HG02678 (cell line): ENCODE measurements around the gene VPS13C.

Experiments used
- ATAC-seq: cut with Tn5 transposase; IDR thresholded peaks from one replicate; pipeline ENCODE4 v1.9.1; 2021; ENCODE audit warnings: mild to moderate bottlenecking, moderate library complexity; ENCODE audit not compliant: unreplicated experiment

Gene VPS13C, protein sequence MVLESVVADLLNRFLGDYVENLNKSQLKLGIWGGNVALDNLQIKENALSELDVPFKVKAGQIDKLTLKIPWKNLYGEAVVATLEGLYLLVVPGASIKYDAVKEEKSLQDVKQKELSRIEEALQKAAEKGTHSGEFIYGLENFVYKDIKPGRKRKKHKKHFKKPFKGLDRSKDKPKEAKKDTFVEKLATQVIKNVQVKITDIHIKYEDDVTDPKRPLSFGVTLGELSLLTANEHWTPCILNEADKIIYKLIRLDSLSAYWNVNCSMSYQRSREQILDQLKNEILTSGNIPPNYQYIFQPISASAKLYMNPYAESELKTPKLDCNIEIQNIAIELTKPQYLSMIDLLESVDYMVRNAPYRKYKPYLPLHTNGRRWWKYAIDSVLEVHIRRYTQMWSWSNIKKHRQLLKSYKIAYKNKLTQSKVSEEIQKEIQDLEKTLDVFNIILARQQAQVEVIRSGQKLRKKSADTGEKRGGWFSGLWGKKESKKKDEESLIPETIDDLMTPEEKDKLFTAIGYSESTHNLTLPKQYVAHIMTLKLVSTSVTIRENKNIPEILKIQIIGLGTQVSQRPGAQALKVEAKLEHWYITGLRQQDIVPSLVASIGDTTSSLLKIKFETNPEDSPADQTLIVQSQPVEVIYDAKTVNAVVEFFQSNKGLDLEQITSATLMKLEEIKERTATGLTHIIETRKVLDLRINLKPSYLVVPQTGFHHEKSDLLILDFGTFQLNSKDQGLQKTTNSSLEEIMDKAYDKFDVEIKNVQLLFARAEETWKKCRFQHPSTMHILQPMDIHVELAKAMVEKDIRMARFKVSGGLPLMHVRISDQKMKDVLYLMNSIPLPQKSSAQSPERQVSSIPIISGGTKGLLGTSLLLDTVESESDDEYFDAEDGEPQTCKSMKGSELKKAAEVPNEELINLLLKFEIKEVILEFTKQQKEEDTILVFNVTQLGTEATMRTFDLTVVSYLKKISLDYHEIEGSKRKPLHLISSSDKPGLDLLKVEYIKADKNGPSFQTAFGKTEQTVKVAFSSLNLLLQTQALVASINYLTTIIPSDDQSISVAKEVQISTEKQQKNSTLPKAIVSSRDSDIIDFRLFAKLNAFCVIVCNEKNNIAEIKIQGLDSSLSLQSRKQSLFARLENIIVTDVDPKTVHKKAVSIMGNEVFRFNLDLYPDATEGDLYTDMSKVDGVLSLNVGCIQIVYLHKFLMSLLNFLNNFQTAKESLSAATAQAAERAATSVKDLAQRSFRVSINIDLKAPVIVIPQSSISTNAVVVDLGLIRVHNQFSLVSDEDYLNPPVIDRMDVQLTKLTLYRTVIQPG (N-terminal part only)

DNA sequence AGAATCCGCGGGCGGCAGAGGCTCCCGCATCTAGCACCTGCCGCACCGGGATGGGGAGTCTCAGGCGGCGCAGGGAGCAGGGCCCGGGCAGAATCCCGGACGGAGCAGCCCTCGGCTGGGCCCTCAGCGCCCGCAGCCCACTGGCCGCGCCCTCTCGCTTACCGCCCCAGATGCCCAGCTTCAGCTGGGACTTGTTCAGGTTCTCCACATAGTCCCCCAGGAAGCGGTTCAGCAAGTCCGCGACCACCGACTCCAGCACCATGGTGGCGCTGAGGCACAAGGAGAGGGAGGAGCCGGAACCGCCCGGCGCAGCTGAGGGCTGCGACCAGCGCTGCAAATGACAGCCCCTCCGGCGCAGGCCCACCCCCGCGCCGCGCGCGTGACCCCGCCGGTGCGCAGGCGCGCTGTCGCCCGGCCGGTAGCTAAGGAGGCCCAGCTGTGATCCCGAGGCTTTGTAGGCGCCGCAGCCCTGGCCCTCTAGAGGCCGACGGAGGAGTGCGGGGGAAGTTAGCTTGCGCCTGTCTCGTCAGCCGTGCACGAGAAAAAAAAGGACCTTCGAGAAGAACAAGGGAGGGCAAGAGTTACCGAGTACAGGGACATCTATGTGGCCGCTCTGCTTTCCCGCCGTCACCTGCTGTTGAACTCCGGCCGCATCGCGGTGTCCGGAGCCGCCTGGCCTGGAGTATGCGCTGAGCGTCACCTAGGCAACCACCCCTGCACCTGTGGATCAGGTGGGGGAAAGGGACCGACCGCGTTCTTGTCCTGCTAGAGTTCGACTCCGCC lies at the start of gene VPS13C:
VPS13C (minus strand) TSS at position 335 of the 783 bp plus-strand sequence; CDS start at position 262, 73 bp downstream.
- peak; percentile 89 for ATAC-seq

DNA sequence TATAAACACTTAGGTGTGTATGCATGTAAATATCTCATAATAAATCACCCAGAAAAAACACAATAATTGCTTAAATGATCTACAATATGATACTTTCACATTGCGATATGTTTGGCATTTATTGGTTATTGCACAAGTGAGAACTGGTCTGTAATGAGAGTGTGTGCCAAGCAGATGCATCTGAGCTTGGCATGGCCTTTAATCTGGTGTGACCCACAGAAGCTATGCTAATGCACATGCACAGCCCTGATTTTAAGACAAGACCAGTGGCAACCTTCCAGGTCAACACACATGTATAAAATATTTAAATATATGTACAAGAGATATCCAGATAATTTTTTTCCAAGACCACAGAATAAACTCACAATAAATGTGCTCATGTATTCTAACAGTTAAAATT lies 49.2 kb upstream of the VPS13C start:
- ATAC-seq = no peak

DNA sequence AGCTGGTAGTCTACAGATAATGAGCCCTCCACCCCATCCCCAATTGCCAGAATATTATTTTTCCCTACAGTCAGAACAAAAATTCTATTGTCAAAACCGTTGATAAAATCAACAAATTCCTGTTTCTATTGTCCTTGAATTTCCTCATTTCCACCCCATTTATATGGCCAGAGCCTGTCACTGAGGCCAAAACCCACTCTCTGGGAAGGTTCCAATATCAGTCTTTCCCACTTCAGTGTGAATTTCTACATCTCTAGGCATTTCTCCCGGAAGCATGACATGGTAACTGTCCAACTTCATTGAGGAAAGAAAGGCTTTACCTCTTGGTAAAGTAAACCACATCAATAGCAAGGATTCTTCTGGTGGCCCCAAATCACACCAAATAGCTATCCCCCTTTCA lies 48.2 kb upstream of the VPS13C start:
- ATAC-seq = no peak

DNA sequence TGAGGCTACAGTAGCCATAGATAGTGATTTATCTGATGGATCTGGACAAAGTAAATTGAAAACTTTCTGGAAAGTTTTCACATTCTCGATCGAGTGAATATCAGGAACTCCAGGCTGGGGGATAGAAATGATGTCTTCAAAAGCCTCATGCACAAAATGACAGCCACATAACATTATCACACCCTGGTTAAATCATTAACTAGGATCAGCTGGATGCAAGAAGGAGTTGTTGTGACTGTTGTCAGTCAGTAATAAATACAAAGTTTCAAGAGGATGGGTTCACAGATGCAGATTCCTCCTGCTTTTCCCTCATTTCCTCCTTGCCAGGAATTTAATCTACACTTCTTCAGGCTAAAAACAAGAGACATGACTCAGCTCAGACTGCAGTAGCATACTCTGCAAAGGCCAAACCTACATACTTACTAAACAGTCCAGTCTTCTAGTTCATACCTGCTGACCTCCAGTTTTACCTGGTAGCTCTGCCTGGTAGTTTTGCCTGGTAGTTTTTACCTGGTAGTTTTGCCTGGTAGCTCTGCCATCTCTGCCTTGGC lies 47.4 kb upstream of the VPS13C start:
- no peak for ATAC-seq

DNA sequence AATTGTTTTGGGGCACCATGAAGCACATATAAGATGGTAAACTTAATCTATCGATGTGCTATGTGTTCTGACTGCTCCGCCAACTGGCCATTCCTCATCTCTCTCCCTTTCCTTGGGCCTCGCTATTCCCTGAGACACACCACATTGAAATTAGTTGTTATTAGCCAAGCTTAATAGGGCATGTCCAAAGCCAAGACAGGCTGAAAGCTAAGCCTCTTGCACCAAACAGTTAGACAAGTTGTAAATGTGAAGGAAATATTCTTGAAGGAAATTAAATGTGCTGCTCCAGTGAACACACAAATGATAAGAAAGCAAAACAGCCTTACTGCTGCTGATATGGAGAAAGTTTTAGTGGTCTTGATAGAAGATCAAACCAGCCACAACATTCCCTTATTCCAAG lies 45.8 kb upstream of the VPS13C start:
- ATAC-seq = no peak

DNA sequence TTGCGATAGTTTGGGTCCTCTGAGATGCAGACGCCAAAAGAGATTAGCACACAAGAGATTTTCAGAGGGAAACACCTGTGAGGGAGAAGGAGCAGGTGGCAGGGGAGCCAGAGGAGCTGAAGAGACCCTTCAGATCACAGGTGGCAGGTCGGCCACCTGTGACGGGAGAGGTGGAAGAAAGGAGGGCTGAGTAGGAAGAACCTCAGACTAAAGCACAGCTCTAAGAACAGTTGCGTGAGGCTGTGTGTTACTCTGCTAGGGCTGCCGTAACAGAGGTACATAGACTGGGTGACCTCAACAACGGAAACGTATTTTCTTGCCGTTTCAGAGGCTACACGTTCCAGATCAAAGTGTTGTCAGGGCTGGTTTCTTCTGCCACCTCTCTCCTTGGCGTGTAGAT lies 45.0 kb upstream of the VPS13C start:
- no peak for ATAC-seq

DNA sequence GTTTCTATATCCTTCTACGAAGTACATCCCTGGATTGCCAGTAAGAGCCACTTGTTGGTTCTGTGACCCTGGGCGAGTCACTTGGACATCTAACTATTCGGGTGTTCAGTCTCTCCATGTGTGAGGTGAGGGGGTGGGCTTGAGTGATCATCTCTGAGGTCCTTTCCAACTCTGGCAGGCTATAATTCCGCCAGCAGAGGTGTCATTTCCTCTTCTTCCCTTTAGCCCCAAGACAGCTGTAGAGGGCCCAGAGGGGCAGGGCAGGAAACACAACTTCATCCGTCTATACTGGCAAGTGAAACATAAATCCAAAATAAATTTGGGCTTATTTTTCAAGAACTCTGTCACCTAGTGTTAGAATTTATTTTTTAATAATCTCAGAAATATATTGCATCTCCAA lies 44.6 kb upstream of the VPS13C start:
- no peak for ATAC-seq

DNA sequence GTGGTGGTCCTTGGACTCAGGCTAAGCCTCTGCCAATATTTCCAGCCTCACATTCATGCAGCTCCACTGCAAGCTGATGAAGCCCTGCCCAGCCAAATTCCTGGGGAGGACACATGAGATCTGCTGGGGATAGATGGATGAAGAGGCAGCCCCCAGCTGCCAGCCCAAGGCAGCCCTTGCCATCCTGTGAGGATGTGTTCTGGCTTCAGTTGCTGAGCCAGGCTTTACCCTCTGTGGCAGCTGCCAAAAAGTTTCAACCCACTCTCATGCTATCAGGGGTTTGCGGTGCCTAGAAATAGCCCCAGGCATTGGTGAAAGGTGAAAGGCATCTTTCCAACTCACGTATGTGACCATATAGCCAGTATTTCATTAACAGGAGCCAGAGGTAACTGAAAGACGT lies 44.2 kb upstream of the VPS13C start:
- no peak for ATAC-seq

DNA sequence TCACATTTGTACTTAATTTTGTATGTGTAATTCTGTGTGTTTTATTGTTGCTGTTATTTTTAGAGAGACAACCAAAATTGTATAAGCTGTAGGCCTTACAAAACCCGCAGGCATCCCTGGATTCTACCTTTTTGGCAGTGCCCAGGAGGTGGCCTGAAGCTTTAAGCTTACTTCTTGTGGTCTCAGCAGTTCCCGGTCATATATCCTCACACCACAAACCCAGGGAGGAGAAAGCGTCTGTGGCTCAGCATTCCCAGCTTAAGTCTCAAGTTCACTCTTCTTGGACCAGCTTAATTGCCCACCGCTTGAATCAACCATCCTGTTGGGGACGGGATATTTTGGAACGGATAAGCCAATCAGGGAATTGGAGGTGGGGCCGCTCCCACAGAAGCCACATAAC lies 43.2 kb upstream of the VPS13C start:
- ATAC-seq = no peak

DNA sequence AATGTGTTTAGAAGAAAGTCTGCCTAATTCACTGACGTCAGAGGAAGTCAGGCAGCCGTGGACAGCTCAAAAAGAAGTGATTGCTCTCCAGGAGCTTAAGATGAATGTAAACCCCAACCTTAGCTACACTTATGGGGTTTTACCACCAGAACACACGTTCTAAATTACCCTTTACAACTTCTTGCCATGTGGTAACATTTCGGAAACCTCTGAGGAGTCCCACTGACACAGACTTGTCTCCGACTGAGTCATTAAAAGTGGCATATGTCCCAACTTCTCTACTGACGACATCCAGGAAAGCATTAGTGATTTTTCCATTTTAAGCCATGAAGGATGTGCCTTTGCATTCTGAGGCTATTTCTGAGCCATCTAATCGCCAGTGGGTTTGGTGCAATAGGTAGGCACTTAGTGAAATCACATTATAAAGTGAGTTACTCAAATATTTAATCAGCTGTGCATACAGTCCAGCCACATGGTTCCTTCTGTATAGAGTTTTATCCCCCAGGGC lies 38.9 kb upstream of the VPS13C start:
- no peak for ATAC-seq

DNA sequence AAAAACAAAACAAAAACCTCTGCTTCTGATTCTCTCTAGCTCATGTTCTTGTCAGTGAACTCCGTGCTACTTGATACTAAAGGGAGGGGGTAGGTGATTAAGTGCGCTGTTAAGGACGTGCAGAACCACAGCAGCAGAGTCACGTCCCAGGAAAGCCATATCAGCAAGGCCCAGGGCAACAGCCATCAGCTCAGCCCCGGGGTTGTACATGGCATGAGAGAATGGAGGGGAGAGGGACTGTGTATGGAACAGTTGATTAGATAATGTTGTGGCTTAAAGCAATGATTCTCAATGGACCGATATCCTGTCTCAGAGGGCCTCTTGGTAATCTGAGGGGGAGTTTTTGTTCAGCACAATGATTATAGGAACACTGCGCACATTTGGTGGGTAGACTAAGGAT lies 34.1 kb upstream of the VPS13C start:
- no peak for ATAC-seq

DNA sequence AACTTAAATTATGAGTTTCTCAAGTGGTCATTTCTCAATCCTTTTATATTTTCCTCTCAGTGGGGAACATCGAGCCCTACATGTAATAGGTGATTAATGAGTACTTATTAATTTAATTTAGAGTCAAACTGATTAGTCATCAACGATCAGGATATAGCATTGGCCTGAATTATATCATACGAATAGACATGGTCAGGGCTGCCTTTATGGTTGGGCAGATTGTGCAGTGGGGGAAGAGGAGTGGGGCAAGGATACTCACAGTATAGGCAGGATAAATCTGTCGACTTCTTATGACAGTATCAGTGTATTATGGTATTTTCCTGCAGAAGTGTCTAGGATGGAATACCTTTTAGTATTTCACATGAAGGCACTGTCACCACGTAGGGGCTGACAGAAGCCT lies 33.6 kb upstream of the VPS13C start:
- no peak for ATAC-seq

DNA sequence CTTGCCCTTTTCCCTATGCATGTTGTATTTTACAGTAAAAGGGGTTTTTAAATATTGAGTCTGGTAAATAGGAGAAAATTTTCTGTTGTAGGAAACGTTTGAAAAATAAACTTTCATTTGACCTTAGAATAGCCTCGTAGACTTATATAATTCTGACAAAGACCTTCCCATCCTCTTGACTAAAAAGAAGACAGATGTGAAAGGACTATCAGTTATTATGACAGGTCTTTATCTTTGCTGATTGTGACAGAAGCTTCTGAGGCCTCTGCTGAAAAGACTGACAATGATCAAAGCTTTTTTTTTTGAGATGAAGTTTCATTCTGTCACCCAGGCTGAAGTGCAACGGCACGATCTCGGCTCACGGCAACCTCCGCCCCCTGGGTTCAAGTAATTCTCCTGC lies 30.7 kb upstream of the VPS13C start:
- ATAC-seq = no peak

DNA sequence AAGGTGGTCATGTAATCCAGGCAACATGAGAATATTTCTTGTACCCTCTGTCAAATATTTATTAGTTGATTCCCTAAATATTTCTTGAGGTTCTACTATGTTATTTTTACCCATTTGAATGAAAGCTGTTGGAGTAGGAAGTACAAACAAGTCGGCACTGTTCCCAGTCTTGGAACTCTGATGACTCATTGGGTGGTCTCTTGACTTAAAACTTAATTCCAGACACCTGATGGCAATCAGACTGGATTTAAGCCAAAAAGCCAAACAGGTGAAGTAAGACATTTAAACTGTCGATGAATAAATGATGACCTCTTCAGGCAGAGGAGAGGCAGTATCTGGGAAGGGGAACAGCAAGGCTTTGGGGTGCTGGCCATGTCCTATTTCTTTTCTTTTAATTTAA lies 29.4 kb upstream of the VPS13C start:
- no peak for ATAC-seq

DNA sequence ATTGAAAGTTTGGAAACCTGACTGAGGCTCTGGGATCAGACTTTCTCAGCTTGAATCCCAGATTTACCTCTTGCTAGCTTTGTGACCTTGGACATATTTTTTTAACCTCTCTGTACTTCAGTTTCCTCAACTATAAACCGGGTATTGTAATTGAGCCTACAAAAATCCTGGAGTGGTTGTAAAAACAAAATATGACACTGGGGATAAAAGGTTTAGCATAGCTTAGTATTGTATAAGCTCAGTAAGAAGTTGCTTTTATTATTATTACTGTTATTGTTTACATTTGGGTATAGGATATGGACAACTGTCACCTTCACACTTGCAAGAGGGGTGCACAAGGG lies 28.1 kb upstream of the VPS13C start:
- no peak for ATAC-seq

DNA sequence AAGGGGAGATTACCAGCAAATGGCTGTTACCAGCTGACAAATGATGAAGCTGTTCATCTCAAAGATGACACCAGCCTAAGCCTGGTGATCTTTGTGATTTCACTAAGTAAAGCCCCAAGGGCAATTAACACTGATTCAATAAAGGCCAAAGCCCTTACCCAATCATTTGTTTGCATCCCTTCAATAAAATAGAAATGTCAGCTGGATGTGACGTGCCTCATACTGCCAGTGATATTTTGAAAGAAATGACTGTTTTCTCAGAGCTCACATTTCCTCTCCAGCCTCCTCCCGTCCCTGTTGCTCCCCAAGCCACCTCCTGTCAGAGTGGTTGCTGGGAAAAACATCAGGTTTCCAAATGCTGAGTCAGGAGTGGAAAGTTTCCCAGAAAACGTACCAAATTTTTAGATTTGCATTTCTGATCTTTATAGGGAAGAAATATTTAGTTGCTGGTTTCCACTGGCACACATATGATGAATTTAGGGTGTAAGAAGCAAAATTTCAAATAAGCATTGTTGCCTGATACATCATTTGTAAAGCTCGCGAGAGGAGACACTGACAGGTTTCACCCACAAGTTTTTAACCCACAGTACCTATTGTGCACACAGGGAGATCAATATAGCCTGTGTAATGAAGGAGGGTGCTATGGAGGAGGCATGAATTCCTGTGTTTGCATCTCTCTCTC lies 27.6 kb upstream of the VPS13C start:
- ATAC-seq = no peak

DNA sequence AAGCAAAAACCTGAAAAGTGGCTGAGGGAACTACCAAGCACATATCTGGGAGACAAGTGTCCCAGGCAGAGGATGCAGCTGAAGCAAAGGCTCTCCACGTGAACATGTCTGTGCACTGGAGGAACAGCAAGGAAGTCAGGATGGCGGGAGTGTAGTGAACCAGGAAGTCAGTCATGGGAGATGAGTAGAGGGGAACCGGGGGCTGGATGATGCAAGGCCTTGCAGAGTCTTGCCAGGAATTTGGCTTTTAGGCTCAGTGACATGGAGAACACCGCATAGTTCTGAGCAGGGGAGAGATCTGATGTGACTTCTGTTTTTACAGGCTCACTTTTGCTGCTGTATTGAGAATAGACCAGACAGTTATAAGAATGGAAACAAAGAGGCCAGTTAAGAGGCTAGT lies 25.5 kb upstream of the VPS13C start:
- no peak for ATAC-seq

DNA sequence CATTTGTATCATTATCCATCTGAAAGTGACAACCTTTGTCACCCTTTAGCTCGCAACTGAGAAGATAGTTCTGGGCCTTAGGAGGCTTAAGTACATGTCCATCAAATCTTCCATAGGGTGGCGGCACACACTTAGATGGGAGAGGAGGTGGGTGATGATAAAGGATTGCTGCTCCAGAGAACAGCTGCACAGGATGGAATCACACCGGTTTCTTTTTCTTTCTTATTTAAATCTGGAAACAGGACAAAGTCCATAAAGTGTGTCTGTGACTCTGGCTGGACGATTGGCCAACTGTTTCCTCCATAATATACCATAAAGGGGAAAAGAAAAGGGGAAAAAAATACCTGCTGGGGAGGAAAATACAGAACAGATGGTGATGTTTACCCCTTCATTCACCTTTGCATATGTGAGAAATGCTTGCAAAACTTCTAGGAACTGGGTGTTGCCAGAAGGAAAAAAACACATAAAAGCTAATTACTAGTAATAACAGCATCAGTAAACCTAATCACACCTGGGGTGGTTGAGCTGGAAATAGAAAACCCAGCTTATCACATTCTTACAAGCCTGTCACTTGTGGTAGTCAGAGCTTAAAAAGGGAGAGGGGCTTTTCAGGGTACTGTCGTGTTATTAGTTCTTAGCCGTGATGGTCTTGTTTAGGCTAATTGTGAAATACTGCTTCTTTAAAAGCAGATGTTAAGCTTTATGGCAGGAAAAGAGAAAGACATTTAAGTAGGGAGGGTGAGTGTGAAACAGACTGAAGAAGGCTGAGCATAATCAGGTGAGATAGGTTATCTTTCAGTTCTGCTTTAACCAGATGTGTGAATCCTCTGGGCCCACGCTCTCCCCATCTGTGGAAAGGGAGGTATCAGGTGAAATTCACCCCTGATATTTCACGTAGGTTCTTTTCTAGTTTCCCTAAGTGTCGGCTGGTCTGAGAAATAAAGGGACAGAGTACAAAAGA lies 23.2 kb upstream of the VPS13C start:
- no peak for ATAC-seq
